Endothelial cell of umbilical vein (primary cell): Measurements from ENCODE around the gene RAC3. TPM values are rescaled to one million over a fixed set of nuclear protein-coding genes. Genes with fewer than 3 reads are reported as not detected.

Experiments
- BruUV-seq: library from RNA; stranded (reverse); fragments of 400-500 nt; replicated peaks from 2 replicates; lab custom pipeline; 2021; lab: Mats Ljungman, UMichigan
- CTCF ChIA-PET: fragments of 300-600, 350-600 bp; sonication (Branson Sonifier 250); formaldehyde crosslinking; loops from one replicate; lab custom pipeline; 2021; ENCODE audit warnings: antibody characterized with exemption, inconsistent platforms; lab: Charles Lee
- POLR2A ChIA-PET: fragments of 300-600, 350-600 bp; sonication (Branson Sonifier 250); formaldehyde crosslinking; loops from one replicate; lab custom pipeline; 2021; ENCODE audit warnings: antibody characterized with exemption, inconsistent platforms; lab: Charles Lee
- DNase-seq: peaks from one replicate; pipeline ENCODE4 v3.0.0-alpha.2; 2011; ENCODE audit warnings: low read depth, low spot score
- FAIRE-seq: peaks from 2 replicates; lab custom pipeline; 2011; peaks lifted over from hg19 to GRCh38; lab: Jason Lieb, UNC
- H2AFZ ChIP-seq: 2 replicates; pipeline ENCODE4 v1.6.0; 2012; ENCODE audit warnings: low read depth, low read length, control low read depth, inconsistent platforms
- H3K27ac ChIP-seq: 2 replicates; pipeline ENCODE4 v1.5.1; 2011; ENCODE audit warnings: low read depth, mild to moderate bottlenecking, control low read depth, low read length, moderate library complexity; ENCODE audit not compliant: insufficient read depth
- H3K27me3 ChIP-seq, 2 experiments: 2 replicates each; pipeline versions ENCODE4 v1.6.0 to v1.6.1; 2011; ENCODE audit warnings: low read length in 2 of 2, mixed read lengths in 1 of 2; ENCODE audit not compliant: control insufficient read depth in 2 of 2, insufficient read depth in 2 of 2
- H3K36me3 ChIP-seq, 2 experiments: 2 replicates in 1 of 2; 3 replicates in 1 of 2; pipeline ENCODE4 v1.5.1; 2011; ENCODE audit warnings: low read length in 2 of 2, mild to moderate bottlenecking in 1 of 2, moderate library complexity in 1 of 2; ENCODE audit not compliant: control insufficient read depth in 2 of 2, insufficient read depth in 2 of 2; ENCODE audit errors: extremely low read depth in 1 of 2
- H3K4me1 ChIP-seq: 3 replicates; pipeline ENCODE4 v1.5.1; 2011; ENCODE audit warnings: mild to moderate bottlenecking, low read length; ENCODE audit not compliant: control insufficient read depth, insufficient read depth; ENCODE audit errors: extremely low read depth
- H3K4me2 ChIP-seq: 2 replicates; pipeline ENCODE4 v1.6.1; 2011; ENCODE audit warnings: low read length, control low read depth, mixed read lengths; ENCODE audit not compliant: insufficient read depth
- H3K4me3 ChIP-seq, 3 experiments: fragments of 200-600 bp in 1 of 3; sonication (generic), shearing (Covaris generic) in 1 of 3; replicated peaks in 1 of 3; 2 replicates each; pipeline ENCODE4 v1.5.1; 2011 to 2016; ENCODE audit warnings: control low read depth in 3 of 3, low read length in 3 of 3, mild to moderate bottlenecking in 2 of 3, inconsistent platforms in 1 of 3, low read depth in 1 of 3, moderate library complexity in 1 of 3; ENCODE audit not compliant: insufficient read depth in 1 of 3
- H3K79me2 ChIP-seq: 2 replicates; pipeline ENCODE4 v1.6.0; 2012; ENCODE audit warnings: low read length, inconsistent platforms; ENCODE audit not compliant: control insufficient read depth, insufficient read depth
- H3K9ac ChIP-seq: replicated peaks from 2 replicates; pipeline ENCODE3; 2011; ENCODE audit warnings: low read length, control low read depth; ENCODE audit not compliant: insufficient read depth; ENCODE audit errors: extremely low read depth
- H3K9me1 ChIP-seq: replicated peaks from 3 replicates; pipeline ENCODE4 v1.6.0; 2011; ENCODE audit warnings: mild to moderate bottlenecking, low read length; ENCODE audit not compliant: control insufficient read depth, insufficient read depth; ENCODE audit errors: extremely low read depth
- H3K9me3 ChIP-seq: replicated peaks from 2 replicates; pipeline ENCODE4 v1.5.1; 2012; ENCODE audit warnings: low read length, inconsistent platforms; ENCODE audit not compliant: control insufficient read depth, insufficient read depth
- H4K20me1 ChIP-seq: replicated peaks from 2 replicates; pipeline ENCODE3; 2011; ENCODE audit warnings: mild to moderate bottlenecking, low read length; ENCODE audit not compliant: control insufficient read depth, insufficient read depth; ENCODE audit errors: extremely low read depth
- EZH2 ChIP-seq: IDR thresholded peaks from 2 replicates; pipeline ENCODE4 v1.6.1; 2012; ENCODE audit warnings: borderline replicate concordance, low read depth, mild to moderate bottlenecking, moderate library complexity, low read length, inconsistent platforms; ENCODE audit not compliant: severe bottlenecking
- FOS ChIP-seq: IDR thresholded peaks from 2 replicates; pipeline ENCODE4 v1.6.1; 2011; ENCODE audit warnings: mild to moderate bottlenecking, low read length, moderate library complexity, borderline replicate concordance; ENCODE audit not compliant: insufficient read depth
- GATA2 ChIP-seq: IDR thresholded peaks from 2 replicates; pipeline ENCODE4 v1.7.0; 2011; ENCODE audit warnings: low read depth, mild to moderate bottlenecking, moderate library complexity, mixed read lengths, low read length; ENCODE audit not compliant: insufficient read length, insufficient read depth
- JUN ChIP-seq: IDR thresholded peaks from 2 replicates; pipeline ENCODE4 v1.6.1; 2011; ENCODE audit warnings: borderline replicate concordance, low read depth; ENCODE audit not compliant: insufficient read length, insufficient read depth
- MYC ChIP-seq: IDR thresholded peaks from one replicate; pipeline ENCODE4 v1.6.1; 2011; ENCODE audit warnings: mild to moderate bottlenecking, low read depth, low read length
- POLR2A ChIP-seq: IDR thresholded peaks from 2 replicates; pipeline ENCODE4 v1.6.1; 2012; ENCODE audit warnings: low read depth, mild to moderate bottlenecking, control low read depth, low read length
- POLR2AphosphoS5 ChIP-seq: IDR thresholded peaks from 2 replicates; pipeline ENCODE4 v1.6.1; 2012; ENCODE audit warnings: low read depth, mild to moderate bottlenecking, control low read depth, low read length, moderate library complexity; ENCODE audit not compliant: insufficient read depth
- dilution Hi-C: fragments of 300-500 bp; cut with MboI; formaldehyde crosslinking; loops from one replicate; pipeline ENCODE4 v1.15.0; 2019; ENCODE audit warnings: low sequenced_read_pairs; ENCODE audit not compliant: extremely low pct_ligation_motif_present
- intact Hi-C: fragments of 100-400 bp; cut with micrococcal nuclease; formaldehyde crosslinking; loops from one replicate; pipeline ENCODE4 v1.10.0; 2022
- polyA plus RNA-seq, 4 experiments: library from polyadenylated mRNA; depleted of rRNA in 3 of 4; stranded (reverse) in 3 of 4; unstranded in 1 of 4; fragments of >200 nt; gene quantifications; 2 replicates each; pipeline versions ENCODE4 v1.2.1 to v1.2.3, GENCODE V29; 2011 to 2012; ENCODE audit warnings: missing spikeins in 1 of 4
- total RNA-seq: library from RNA; stranded (reverse); gene quantifications from 2 replicates; pipeline ENCODE4 v1.2.3, GENCODE V29; 2021
- TF ChIP-seq, protein P1 (sequence below): IDR thresholded peaks from 2 replicates; pipeline ENCODE4 v1.6.1; 2011; ENCODE audit not compliant: insufficient read depth, insufficient read length
- TF ChIP-seq, protein P2 (sequence below), 2 donors: IDR thresholded peaks; 1 replicate in 1 of 2; 2 replicates in 1 of 2; pipeline ENCODE4 v1.5.1; 2011; ENCODE audit warnings: low read length in 2 of 2, mild to moderate bottlenecking in 2 of 2, moderate library complexity in 2 of 2, control low read depth in 1 of 2, inconsistent platforms in 1 of 2, low read depth in 1 of 2; ENCODE audit not compliant: insufficient read depth in 1 of 2; ENCODE audit errors: extremely low read depth in 1 of 2

RAC3 gene
- total and polyA plus RNA-seq, 2 donors (not counting 3 experiments of a cell fraction or from before 2014, with no cell fraction given) = 34.1 to 56.0 TPM

DNA sequence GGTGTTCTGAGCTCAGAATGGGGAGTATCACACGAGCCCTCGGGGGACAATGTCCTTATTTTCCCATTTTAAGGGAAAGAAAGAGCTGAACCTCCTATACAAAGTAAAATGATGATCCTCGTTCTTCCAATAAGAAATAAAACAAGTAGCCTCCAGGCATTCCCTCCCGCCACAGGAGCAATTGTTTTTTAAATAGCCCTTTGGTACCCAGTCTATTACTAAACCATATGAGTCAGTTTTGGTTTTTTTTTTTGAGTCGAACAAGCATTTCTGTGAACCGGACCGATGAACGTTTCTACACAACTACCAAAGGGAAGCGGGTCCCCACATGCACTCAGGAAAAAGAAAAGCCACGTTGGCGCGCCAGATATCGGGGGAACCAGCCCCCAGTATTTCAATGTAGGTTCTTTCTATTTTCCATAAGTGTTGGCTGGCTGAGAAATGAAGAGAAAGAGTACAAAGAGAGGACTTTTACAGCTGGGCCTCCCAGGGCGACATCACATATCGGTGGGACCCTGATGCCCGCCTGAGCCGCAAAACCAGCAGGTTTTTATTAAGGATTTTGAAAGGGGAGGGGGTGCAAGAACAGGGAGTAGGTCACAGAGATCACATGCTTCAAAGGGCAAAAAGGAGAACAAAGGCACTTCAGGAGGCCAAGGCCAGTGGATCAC, 9.8 kb downstream of the RAC3 start:
- intact Hi-C loops (no loop called here), dilution Hi-C loops (no loop called here)
- BruUV-seq = no TSS peak
- H3K36me3 ChIP-seq = no peaks in the 10 kb centered on the region
- TF ChIP-seq GATA2 (no peak), MYC (no peak), JUN (no peak), EZH2 (no peak), POLR2AphosphoS5 (no peak), POLR2A (no peak), FOS (no peak)
- TF ChIP-seq, protein P1, sequence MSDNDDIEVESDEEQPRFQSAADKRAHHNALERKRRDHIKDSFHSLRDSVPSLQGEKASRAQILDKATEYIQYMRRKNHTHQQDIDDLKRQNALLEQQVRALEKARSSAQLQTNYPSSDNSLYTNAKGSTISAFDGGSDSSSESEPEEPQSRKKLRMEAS = no peak
- TF ChIP-seq, protein P2, sequence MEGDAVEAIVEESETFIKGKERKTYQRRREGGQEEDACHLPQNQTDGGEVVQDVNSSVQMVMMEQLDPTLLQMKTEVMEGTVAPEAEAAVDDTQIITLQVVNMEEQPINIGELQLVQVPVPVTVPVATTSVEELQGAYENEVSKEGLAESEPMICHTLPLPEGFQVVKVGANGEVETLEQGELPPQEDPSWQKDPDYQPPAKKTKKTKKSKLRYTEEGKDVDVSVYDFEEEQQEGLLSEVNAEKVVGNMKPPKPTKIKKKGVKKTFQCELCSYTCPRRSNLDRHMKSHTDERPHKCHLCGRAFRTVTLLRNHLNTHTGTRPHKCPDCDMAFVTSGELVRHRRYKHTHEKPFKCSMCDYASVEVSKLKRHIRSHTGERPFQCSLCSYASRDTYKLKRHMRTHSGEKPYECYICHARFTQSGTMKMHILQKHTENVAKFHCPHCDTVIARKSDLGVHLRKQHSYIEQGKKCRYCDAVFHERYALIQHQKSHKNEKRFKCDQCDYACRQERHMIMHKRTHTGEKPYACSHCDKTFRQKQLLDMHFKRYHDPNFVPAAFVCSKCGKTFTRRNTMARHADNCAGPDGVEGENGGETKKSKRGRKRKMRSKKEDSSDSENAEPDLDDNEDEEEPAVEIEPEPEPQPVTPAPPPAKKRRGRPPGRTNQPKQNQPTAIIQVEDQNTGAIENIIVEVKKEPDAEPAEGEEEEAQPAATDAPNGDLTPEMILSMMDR (IDR thresholded peaks at IDR 0.05; ENCODE audit: extremely low read depth in 1 of 2, insufficient read depth in 1 of 2, low read depth in 1 of 2, low read length in 2 of 2) = no peak
- no peaks in the 10 kb centered on the region for H3K9me3 ChIP-seq
- no peaks in the 10 kb centered on the region for H3K9me1 ChIP-seq
- H3K4me2 ChIP-seq = no peak overlapping the region
- no peak overlapping the region for H3K27ac ChIP-seq
- CTCF ChIA-PET = interaction anchor here (0.9 kb wide), 1 partner anchor 21 kb away, joined by 3 read pairs; no protein-coding TSS in a partner anchor
- POLR2A ChIA-PET = no interaction called here
- no peak overlapping the region for H3K9ac ChIP-seq
- no peak overlapping the region for H3K4me3 ChIP-seq
- FAIRE-seq = no peak
- no peaks in the 10 kb centered on the region for H3K27me3 ChIP-seq
- H3K4me1 ChIP-seq = peaks cover 6% of the 10 kb centered on the region
- no peaks in the 10 kb centered on the region for H4K20me1 ChIP-seq
- no peak for DNase-seq
- peaks cover 2% of the 10 kb centered on the region for H3K79me2 ChIP-seq
- H2AFZ ChIP-seq = no peak overlapping the region
